ENCODE results near the gene SUPT16H. TPM values are rescaled to one million over a fixed set of nuclear protein-coding genes. Genes with fewer than 3 reads are reported as not detected.
"Not testable (repeated sequence)": the region's sequence is repeated elsewhere in the genome, so short reads cannot be mapped to it uniquely, and the experiment has no call there.

Gene SUPT16H
- total RNA-seq, 1 experiment from 2014 or later, result 210 TPM

DNA sequence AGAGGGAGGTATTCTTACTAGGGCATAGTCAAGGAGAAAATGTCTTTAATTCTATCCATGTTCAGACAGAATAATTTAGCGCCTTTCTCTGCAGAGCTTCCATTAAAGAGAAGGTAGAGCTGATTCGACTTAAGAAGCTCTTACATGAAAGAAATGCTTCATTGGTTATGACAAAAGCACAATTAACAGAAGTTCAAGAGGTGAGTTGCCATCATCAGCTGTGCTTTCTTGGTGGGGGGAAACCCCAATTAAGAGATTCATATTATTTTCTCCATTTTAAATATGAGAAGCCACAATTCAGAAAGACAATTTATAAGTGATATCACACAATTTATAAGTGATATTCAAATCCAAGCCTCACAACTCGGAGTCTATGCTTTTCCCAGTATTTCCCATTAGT lies 76.2 kb downstream of the SUPT16H start:
- Histone ChIP-seq H3K23me2 (ENCODE audit: insufficient read length, low read depth, low read length, poor library complexity, severe bottlenecking) (peaks cover 3% of the 10 kb centered on the region), H3K18ac (ENCODE audit: insufficient read length, low read depth, low read length) (no peak overlapping the region), H2BK12ac (ENCODE audit: insufficient read length, low read depth, low read length) (no peak overlapping the region), H3K27ac (ENCODE audit: insufficient read length, low read depth, low read length) (peak overlapping the region; percentile 89), H3K23ac (ENCODE audit: insufficient read length, low read depth, low read length) (no peak overlapping the region), H2BK15ac (ENCODE audit: low read depth, low read length) (no peak overlapping the region), H4K5ac (ENCODE audit: insufficient read length, low read depth, low read length) (no peak overlapping the region), H3K4me2 (ENCODE audit: insufficient read depth, insufficient read length, low read length) (peak overlapping the region; percentile 90), H3K9me3 (ENCODE audit: control insufficient read depth, low read depth, low read length) (no peaks in the 10 kb centered on the region), H2AK5ac (ENCODE audit: insufficient read length, low read length) (no peak overlapping the region), H3K79me2 (ENCODE audit: insufficient read depth, low read length) (no peaks in the 10 kb centered on the region), H3K4me1 (ENCODE audit: insufficient read depth, low read length) (0 out of 2 replicates have a peak, but pooled peaks cover 2% of the 10 kb centered on the region), H3K4ac (ENCODE audit: low read depth, low read length) (no peak overlapping the region), H3K56ac (ENCODE audit: insufficient read length, low read depth, low read length) (no peak overlapping the region), H4K20me1 (ENCODE audit: control insufficient read depth, insufficient read depth, insufficient read length) (no peaks in the 10 kb centered on the region), H3K27me3 (ENCODE audit: insufficient read depth, low read length) (no peaks in the 10 kb centered on the region), H2AFZ (ENCODE audit: low read length) (no peak overlapping the region), H4K8ac (replicated peaks; ENCODE audit: insufficient read length, low read depth, low read length) (no peak overlapping the region), H3K79me1 (ENCODE audit: insufficient read depth, low read depth, low read length, poor library complexity, severe bottlenecking) (no peaks in the 10 kb centered on the region), H2BK120ac (ENCODE audit: low read depth, low read length, poor library complexity, severe bottlenecking) (no peak overlapping the region), H2BK20ac (ENCODE audit: low read depth, low read length, poor library complexity, severe bottlenecking) (no peak overlapping the region), H3K9ac (ENCODE audit: extremely low read depth, insufficient read length, low read length) (peak overlapping the region; percentile 89), H2BK5ac (ENCODE audit: insufficient read length, low read length) (no peak overlapping the region), H3T11ph (ENCODE audit: low read length) (no peak overlapping the region), H3K14ac (ENCODE audit: insufficient read depth, low read length) (no peak overlapping the region), H4K91ac (ENCODE audit: insufficient read length, low read depth, low read length) (no peak overlapping the region)
- no peaks in the 10 kb centered on the region for H3K36me3 Mint-ChIP-seq (ENCODE audit: insufficient read depth in 1 of 3, low read depth in 3 of 3)
- H3K9me3 Mint-ChIP-seq, result no peaks in the 10 kb centered on the region
- H3K27me3 Mint-ChIP-seq (ENCODE audit: low read depth), result no peaks in the 10 kb centered on the region; the same call in 1 of the 2 replicates
- TF ChIP-seq, protein P1, sequence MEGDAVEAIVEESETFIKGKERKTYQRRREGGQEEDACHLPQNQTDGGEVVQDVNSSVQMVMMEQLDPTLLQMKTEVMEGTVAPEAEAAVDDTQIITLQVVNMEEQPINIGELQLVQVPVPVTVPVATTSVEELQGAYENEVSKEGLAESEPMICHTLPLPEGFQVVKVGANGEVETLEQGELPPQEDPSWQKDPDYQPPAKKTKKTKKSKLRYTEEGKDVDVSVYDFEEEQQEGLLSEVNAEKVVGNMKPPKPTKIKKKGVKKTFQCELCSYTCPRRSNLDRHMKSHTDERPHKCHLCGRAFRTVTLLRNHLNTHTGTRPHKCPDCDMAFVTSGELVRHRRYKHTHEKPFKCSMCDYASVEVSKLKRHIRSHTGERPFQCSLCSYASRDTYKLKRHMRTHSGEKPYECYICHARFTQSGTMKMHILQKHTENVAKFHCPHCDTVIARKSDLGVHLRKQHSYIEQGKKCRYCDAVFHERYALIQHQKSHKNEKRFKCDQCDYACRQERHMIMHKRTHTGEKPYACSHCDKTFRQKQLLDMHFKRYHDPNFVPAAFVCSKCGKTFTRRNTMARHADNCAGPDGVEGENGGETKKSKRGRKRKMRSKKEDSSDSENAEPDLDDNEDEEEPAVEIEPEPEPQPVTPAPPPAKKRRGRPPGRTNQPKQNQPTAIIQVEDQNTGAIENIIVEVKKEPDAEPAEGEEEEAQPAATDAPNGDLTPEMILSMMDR (conservative IDR thresholded peaks at IDR 0.05), result no peak
- no CpG with 5 or more reads among the region's 3 CpGs for WGBS (ENCODE audit: extremely low coverage, insufficient read length, low lambda C conversion rate)
- peaks cover 26 to 30% of the 10 kb centered on the region in 2 experiments for H3K4me1 Mint-ChIP-seq
- DNase-seq, result no peak
- H3K4me3 Mint-ChIP-seq, result peak overlapping the region; percentile 72 to 85; a peak in 4 of 5 replicates
- peak overlapping the region in 2 of 3 experiments; percentile 99; a peak in 3 of 7 replicates for H3K27ac Mint-ChIP-seq

GRCh38 chr14:21302836-21303140 lies 81.0 kb downstream of the SUPT16H start:
- not testable (repeated sequence) for H3K4me2 ChIP-seq (ENCODE audit: insufficient read depth, insufficient read length, low read length); H4K8ac ChIP-seq (replicated peaks; ENCODE audit: insufficient read length, low read depth, low read length); H3K79me2 ChIP-seq (ENCODE audit: insufficient read depth, low read length); H2BK5ac ChIP-seq (ENCODE audit: insufficient read length, low read length); H4K91ac ChIP-seq (ENCODE audit: insufficient read length, low read depth, low read length); H2BK20ac ChIP-seq (ENCODE audit: low read depth, low read length, poor library complexity, severe bottlenecking); H3K23ac ChIP-seq (ENCODE audit: insufficient read length, low read depth, low read length); H4K20me1 ChIP-seq (ENCODE audit: control insufficient read depth, insufficient read depth, insufficient read length); H3K27ac ChIP-seq (ENCODE audit: insufficient read length, low read depth, low read length); H3K4ac ChIP-seq (ENCODE audit: low read depth, low read length); H4K5ac ChIP-seq (ENCODE audit: insufficient read length, low read depth, low read length); H3K14ac ChIP-seq (ENCODE audit: insufficient read depth, low read length); H3T11ph ChIP-seq (ENCODE audit: low read length); H3K9me3 Mint-ChIP-seq; H2BK12ac ChIP-seq (ENCODE audit: insufficient read length, low read depth, low read length); H3K9ac ChIP-seq (ENCODE audit: extremely low read depth, insufficient read length, low read length); H2AK5ac ChIP-seq (ENCODE audit: insufficient read length, low read length); H3K27ac Mint-ChIP-seq; H2BK15ac ChIP-seq (ENCODE audit: low read depth, low read length); DNase-seq; H2AFZ ChIP-seq (ENCODE audit: low read length); H3K79me1 ChIP-seq (ENCODE audit: insufficient read depth, low read depth, low read length, poor library complexity, severe bottlenecking); H3K23me2 ChIP-seq (ENCODE audit: insufficient read length, low read depth, low read length, poor library complexity, severe bottlenecking); H3K18ac ChIP-seq (ENCODE audit: insufficient read length, low read depth, low read length); H3K27me3 ChIP-seq (ENCODE audit: insufficient read depth, low read length); H3K56ac ChIP-seq (ENCODE audit: insufficient read length, low read depth, low read length); H3K9me3 ChIP-seq (ENCODE audit: control insufficient read depth, low read depth, low read length); H3K4me1 ChIP-seq (ENCODE audit: insufficient read depth, low read length); H3K36me3 Mint-ChIP-seq (ENCODE audit: insufficient read depth in 1 of 3, low read depth in 3 of 3); H2BK120ac ChIP-seq (ENCODE audit: low read depth, low read length, poor library complexity, severe bottlenecking); H3K4me3 Mint-ChIP-seq; H3K27me3 Mint-ChIP-seq (ENCODE audit: low read depth)
- no CpG with 5 or more reads among the region's 2 CpGs for WGBS (ENCODE audit: extremely low coverage, insufficient read length, low lambda C conversion rate)
- peaks cover 10 to 12% of the 10 kb centered on the region in 2 experiments for H3K4me1 Mint-ChIP-seq
